Measurements from ENCODE around the gene DMD.

Gene DMD

DNA sequence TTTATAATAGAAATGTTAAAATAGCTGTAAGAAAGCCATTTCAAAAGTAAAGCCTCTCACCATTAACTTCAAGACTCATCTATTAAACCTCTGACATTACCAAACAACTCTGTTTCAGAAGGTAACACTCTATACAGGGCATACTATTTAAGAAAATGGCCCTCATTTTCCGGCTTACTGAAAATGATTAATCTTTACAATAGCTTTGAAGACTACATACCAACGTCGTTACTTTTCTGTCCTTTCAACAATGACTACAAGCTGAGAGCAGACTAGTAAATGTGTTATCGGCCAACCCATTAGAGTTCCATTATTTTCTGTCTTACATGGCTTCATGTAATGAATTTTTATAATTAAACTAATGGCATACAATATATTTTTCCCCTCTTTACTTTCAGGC lies 1545.9 kb downstream of the DMD start:
- no peak for DNase-seq (ENCODE audit: low read depth)
- TF ChIP-seq, protein P1, sequence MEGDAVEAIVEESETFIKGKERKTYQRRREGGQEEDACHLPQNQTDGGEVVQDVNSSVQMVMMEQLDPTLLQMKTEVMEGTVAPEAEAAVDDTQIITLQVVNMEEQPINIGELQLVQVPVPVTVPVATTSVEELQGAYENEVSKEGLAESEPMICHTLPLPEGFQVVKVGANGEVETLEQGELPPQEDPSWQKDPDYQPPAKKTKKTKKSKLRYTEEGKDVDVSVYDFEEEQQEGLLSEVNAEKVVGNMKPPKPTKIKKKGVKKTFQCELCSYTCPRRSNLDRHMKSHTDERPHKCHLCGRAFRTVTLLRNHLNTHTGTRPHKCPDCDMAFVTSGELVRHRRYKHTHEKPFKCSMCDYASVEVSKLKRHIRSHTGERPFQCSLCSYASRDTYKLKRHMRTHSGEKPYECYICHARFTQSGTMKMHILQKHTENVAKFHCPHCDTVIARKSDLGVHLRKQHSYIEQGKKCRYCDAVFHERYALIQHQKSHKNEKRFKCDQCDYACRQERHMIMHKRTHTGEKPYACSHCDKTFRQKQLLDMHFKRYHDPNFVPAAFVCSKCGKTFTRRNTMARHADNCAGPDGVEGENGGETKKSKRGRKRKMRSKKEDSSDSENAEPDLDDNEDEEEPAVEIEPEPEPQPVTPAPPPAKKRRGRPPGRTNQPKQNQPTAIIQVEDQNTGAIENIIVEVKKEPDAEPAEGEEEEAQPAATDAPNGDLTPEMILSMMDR (conservative IDR thresholded peaks at IDR 0.05; ENCODE audit: control insufficient read depth, insufficient read depth, low read depth, low read length) = no peak

DNA sequence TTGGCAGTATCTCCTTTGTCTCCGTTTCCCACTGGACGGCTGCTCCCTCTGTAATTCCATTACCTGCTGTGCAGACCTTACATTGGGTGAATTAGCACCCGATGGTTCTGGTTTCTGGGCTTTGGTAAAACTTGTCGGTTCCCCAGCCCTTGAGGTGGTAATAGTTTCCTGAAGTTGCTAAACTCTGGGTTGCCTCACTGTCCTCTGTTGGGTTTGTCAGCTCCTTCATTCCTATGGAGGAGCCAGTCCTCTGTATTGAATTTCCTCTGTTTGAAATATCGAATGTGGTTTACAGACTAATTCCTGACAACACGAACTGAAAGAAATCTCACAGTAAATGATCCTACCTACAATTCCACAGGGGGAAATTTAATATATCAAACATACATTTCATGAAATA lies 1548.2 kb downstream of the DMD start:
- H3K4me3 ChIP-seq (ENCODE audit: control insufficient read depth, low read depth, low read length) = no peak overlapping the region
- TF ChIP-seq, protein P1 (conservative IDR thresholded peaks at IDR 0.05; ENCODE audit: control insufficient read depth, insufficient read depth, low read depth, low read length) = no peak
- DNase-seq (ENCODE audit: low read depth) = no peak

More for the DNA sequence above, 1545.9 kb downstream of the DMD start:
- no peak overlapping the region for H3K4me3 ChIP-seq (ENCODE audit: control insufficient read depth, low read depth, low read length)

DNA sequence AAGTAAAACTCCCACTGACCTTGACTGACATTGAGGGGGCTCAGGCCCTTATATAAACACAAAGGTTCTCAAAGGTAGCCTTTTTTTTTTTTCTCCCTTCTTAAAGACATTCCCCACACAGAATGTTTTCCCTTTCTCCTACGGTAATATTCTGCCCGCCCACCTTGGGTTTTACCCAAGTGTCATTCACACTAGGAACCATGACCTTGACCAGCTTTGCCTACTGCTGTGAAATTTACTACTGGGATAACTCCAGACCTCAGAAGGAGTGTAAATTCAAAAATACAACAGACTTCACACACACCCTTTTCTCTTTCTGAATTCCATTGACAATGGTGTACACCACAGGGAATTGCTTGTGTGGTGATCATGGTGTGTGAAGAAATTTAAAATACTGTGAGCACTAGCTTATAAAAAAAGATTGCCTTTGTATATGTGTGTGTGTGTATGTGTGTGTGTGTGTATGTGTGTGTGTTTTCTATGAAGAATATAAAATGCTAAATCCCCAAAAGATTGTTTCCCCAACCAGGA lies 1550.0 kb downstream of the DMD start:
- no peak for DNase-seq (ENCODE audit: low read depth)
- TF ChIP-seq, protein P1 (conservative IDR thresholded peaks at IDR 0.05; ENCODE audit: control insufficient read depth, insufficient read depth, low read depth, low read length) = no peak
- no peak overlapping the region for H3K4me3 ChIP-seq (ENCODE audit: control insufficient read depth, low read depth, low read length)

DNA sequence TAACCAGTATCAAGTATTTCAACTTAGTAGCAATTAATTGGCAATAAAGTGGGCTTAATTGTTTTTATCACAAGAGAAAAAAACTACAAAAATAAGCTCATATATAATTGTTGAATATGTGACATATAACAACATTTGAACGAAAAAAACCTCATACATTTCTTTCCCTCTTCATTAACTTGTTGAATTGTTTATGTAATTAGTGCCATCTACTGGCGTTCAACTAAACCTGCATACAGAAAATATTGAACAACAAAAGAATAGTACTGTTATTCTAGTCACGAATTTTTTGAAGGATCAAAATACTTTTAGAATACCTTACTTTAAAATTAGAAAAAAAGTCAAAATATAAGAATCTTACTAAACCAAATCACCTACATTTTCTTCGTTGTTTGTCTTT lies 1553.0 kb downstream of the DMD start:
- peak; percentile 32 for DNase-seq (ENCODE audit: low read depth)
- TF ChIP-seq, protein P1 (conservative IDR thresholded peaks at IDR 0.05; ENCODE audit: control insufficient read depth, insufficient read depth, low read depth, low read length) = peak; percentile 52
- H3K4me3 ChIP-seq (ENCODE audit: control insufficient read depth, low read depth, low read length) = no peak overlapping the region

DNA sequence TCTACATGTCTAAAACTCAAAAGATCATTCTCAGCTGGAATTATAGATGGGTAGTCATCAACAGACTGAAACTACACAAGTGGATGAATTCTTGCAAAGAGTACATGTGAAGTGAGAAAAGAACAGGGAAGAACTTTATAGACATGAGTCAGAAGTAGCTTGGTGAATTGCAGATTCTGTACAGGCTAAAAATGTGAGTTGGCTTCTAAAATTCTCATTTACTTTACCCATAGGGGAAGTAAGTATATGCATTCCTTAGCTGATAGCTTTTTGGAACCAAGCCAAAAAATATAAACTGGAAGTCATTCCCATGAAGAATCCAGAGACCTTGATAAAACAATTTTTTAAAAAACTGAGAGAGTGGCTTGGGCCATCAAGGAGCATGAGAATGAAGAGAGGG lies 1555.3 kb downstream of the DMD start:
- no peak overlapping the region for H3K4me3 ChIP-seq (ENCODE audit: control insufficient read depth, low read depth, low read length)
- TF ChIP-seq, protein P1 (conservative IDR thresholded peaks at IDR 0.05; ENCODE audit: control insufficient read depth, insufficient read depth, low read depth, low read length) = no peak
- DNase-seq (ENCODE audit: low read depth) = peak; percentile 18

DNA sequence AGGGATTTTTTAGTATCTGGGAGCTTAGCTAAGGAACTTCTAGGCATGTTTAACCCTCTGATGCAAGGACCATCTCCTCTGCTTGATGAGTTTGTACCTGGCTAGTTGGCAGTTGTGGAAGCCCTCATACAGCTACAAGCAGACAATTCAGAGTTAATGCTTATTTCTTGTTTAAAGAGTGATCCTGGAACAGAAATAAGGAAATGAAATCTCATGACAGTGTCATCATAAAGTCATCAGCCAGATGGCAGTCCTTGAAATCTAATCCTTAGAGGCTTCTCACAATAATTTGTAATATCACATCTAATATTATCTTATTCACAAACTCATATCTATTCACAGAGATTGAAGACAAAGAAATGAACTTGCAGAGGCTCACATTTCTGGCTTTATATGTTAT lies 1557.9 kb downstream of the DMD start:
- TF ChIP-seq, protein P1 (conservative IDR thresholded peaks at IDR 0.05; ENCODE audit: control insufficient read depth, insufficient read depth, low read depth, low read length) = no peak
- no peak overlapping the region for H3K4me3 ChIP-seq (ENCODE audit: control insufficient read depth, low read depth, low read length)
- no peak for DNase-seq (ENCODE audit: low read depth)

DNA sequence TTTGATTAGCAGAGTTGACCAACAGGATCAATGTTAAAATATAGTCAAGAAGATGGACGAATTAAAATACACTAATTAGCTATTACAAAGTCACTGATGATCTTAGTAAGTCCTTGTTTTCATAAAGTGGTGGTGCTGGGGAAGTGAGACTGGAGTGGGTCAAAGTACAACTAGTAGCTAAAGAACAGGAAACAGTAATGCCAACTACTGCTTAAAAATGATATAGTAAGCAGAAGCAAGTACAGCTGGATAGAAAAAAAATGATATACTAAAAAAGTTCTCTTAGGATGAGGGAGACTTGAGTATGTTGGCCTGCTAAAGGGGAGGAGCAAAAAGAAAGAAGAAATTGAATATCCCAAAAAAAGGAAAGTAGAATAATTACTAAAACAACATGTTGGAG lies 1558.7 kb downstream of the DMD start:
- TF ChIP-seq, protein P1 (conservative IDR thresholded peaks at IDR 0.05; ENCODE audit: control insufficient read depth, insufficient read depth, low read depth, low read length) = no peak
- DNase-seq (ENCODE audit: low read depth) = no peak
- H3K4me3 ChIP-seq (ENCODE audit: control insufficient read depth, low read depth, low read length) = no peak overlapping the region

All from fibroblast of mammary gland (primary cell).